SK-N-SH (cell line): Measurements from ENCODE around the gene CENPX. TPM values are rescaled to one million over a fixed set of nuclear protein-coding genes. Genes with fewer than 3 reads are reported as not detected.

Source experiments
- CTCF ChIA-PET: fragments of 300-600, 350-600 bp; formaldehyde crosslinking; extraction: SDS; loops from one replicate; lab custom pipeline; 2021; lab: Yijun Ruan, JAX
- POLR2A ChIA-PET: fragments of 350-600 bp; sonication (Branson Sonifier 250); formaldehyde crosslinking; extraction: SDS; loops from one replicate; lab custom pipeline; 2020; ENCODE audit warnings: antibody characterized with exemption, inconsistent platforms; lab: Yijun Ruan, JAX
- DNase-seq: peaks from one replicate; pipeline ENCODE4 v3.0.0; 2012
- H2AFZ ChIP-seq: fragments of 200-600 bp; sonication (generic); 2 replicates; pipeline ENCODE4 v1.8.1; 2016; ENCODE audit warnings: antibody characterized with exemption, mild to moderate bottlenecking, low read depth
- H3F3A ChIP-seq: fragments of 200-600 bp; sonication (generic); replicated peaks from 2 replicates; pipeline ENCODE3; 2016; ENCODE audit warnings: antibody characterized with exemption, mild to moderate bottlenecking; ENCODE audit not compliant: insufficient read depth
- H3K27ac ChIP-seq, 2 experiments: fragments of 200-500 bp in 1 of 2; fragments of 200-600 bp in 1 of 2; sonication (Bioruptor generic) in 1 of 2; sonication (generic), shearing (Covaris generic) in 1 of 2; 2 replicates each; pipeline versions ENCODE4 v1.5.1 to v1.6.1; 2014 to 2016; ENCODE audit warnings: low read depth in 2 of 2, inconsistent platforms in 1 of 2, low read length in 1 of 2, mild to moderate bottlenecking in 1 of 2, mixed read lengths in 1 of 2
- H3K27me3 ChIP-seq: fragments of 200-600 bp; sonication (generic), shearing (Covaris generic); 2 replicates; pipeline ENCODE4 v1.6.1; 2016; ENCODE audit warnings: mixed run types; ENCODE audit not compliant: insufficient read depth
- H3K36me3 ChIP-seq, 2 experiments: fragments of 200-500 bp in 1 of 2; fragments of 200-600 bp in 1 of 2; sonication (Bioruptor generic) in 1 of 2; sonication (generic) in 1 of 2; replicated peaks in 1 of 2; 2 replicates each; pipeline versions ENCODE3 to v1.5.1; 2014 to 2016; ENCODE audit warnings: low read length in 1 of 2, mild to moderate bottlenecking in 1 of 2; ENCODE audit not compliant: insufficient read depth in 2 of 2, control insufficient read depth in 1 of 2
- H3K4me1 ChIP-seq, 2 experiments: fragments of 200-500 bp in 1 of 2; fragments of 200-600 bp in 1 of 2; sonication (Bioruptor generic) in 1 of 2; sonication (generic), shearing (Covaris generic) in 1 of 2; 2 replicates each; pipeline versions ENCODE4 v1.5.1 to v1.6.1; 2014 to 2016; ENCODE audit warnings: low read depth in 1 of 2, low read length in 1 of 2, mixed run types in 1 of 2; ENCODE audit not compliant: insufficient read depth in 2 of 2, control insufficient read depth in 1 of 2
- H3K4me2 ChIP-seq: fragments of 200-600 bp; sonication (generic), shearing (Covaris generic); 2 replicates; pipeline ENCODE4 v1.6.1; 2017; ENCODE audit warnings: mixed run types
- H3K4me3 ChIP-seq, 2 experiments: fragments of 200-500 bp in 1 of 2; fragments of 200-600 bp in 1 of 2; sonication (Bioruptor generic) in 1 of 2; sonication (generic), shearing (Covaris generic) in 1 of 2; 2 replicates each; pipeline versions ENCODE4 v1.5.1 to v1.8.1; 2014 to 2016; ENCODE audit warnings: low read depth in 2 of 2, inconsistent platforms in 1 of 2, low read length in 1 of 2, mild to moderate bottlenecking in 1 of 2, mixed read lengths in 1 of 2, moderate library complexity in 1 of 2
- H3K79me2 ChIP-seq: fragments of 200-600 bp; sonication (generic); 2 replicates; pipeline ENCODE4 v1.8.1; 2017; ENCODE audit warnings: mild to moderate bottlenecking; ENCODE audit not compliant: insufficient read depth
- H3K9ac ChIP-seq: fragments of 200-600 bp; sonication (generic); 2 replicates; pipeline ENCODE4 v1.6.1; 2017; ENCODE audit warnings: mixed run types
- H3K9me2 ChIP-seq: fragments of 200-600 bp; sonication (generic); 2 replicates; pipeline ENCODE4 v1.6.1; 2017; ENCODE audit warnings: mixed run types
- H3K9me3 ChIP-seq: fragments of 200-600 bp; sonication (generic); 2 replicates; pipeline ENCODE4 v1.6.1; 2017; ENCODE audit warnings: mixed run types, mild to moderate bottlenecking, moderate library complexity
- H4K20me1 ChIP-seq: fragments of 200-600 bp; sonication (generic); 2 replicates; pipeline ENCODE4 v1.6.1; 2017; ENCODE audit warnings: mild to moderate bottlenecking, mixed run types; ENCODE audit not compliant: insufficient read depth
- CHD2 ChIP-seq: fragments of 150-350 bp; IDR thresholded peaks from 2 replicates; pipeline ENCODE4 v1.6.1; 2018; ENCODE audit warnings: low read length; ENCODE audit not compliant: partially characterized antibody
- CTCF ChIP-seq: fragments of 200-600 bp; sonication (generic); IDR thresholded peaks from 2 replicates; pipeline ENCODE4 v1.6.1; 2017; ENCODE audit warnings: antibody characterized with exemption, mild to moderate bottlenecking, moderate library complexity
- ELF1 ChIP-seq: IDR thresholded peaks from 2 replicates; pipeline ENCODE4 v1.4.0; 2012
- EP300 ChIP-seq, 2 experiments: IDR thresholded peaks; 2 replicates each; pipeline versions ENCODE4 v1.4.0 to v1.6.1; 2012; ENCODE audit warnings: borderline replicate concordance in 1 of 2, low read depth in 1 of 2, low read length in 1 of 2
- EZH2phosphoT487 ChIP-seq: fragments of 200-600 bp; sonication (generic); IDR thresholded peaks from 2 replicates; pipeline ENCODE4 v1.6.1; 2017; ENCODE audit warnings: low read depth, mixed run types, mild to moderate bottlenecking, antibody characterized with exemption, moderate library complexity, borderline replicate concordance
- FOXJ3 ChIP-seq: sonication (generic); formaldehyde crosslinking; IDR thresholded peaks from 2 replicates; pipeline ENCODE4 v1.5.1; 2020; ENCODE audit warnings: mild to moderate bottlenecking, missing genetic modification reagents
- FOXM1 ChIP-seq: IDR thresholded peaks from 2 replicates; pipeline ENCODE4 v1.4.0; 2012; ENCODE audit warnings: low read depth, mild to moderate bottlenecking
- JUND ChIP-seq: IDR thresholded peaks from 2 replicates; pipeline ENCODE4 v1.4.0; 2012
- MEF2A ChIP-seq: IDR thresholded peaks from 2 replicates; pipeline ENCODE4 v1.4.0; 2012; ENCODE audit warnings: low read depth, borderline replicate concordance
- NFIC ChIP-seq: IDR thresholded peaks from 2 replicates; pipeline ENCODE4 v1.4.0; 2012; ENCODE audit warnings: borderline replicate concordance
- NRF1 ChIP-seq: IDR thresholded peaks from 2 replicates; pipeline ENCODE4 v1.6.1; 2012; ENCODE audit warnings: low read depth, mild to moderate bottlenecking, low read length
- RAD21 ChIP-seq: IDR thresholded peaks from 2 replicates; pipeline ENCODE4 v1.6.1; 2012; ENCODE audit warnings: mild to moderate bottlenecking, low read length
- REST ChIP-seq: IDR thresholded peaks from 2 replicates; pipeline ENCODE4 v1.6.1; 2012; ENCODE audit warnings: mild to moderate bottlenecking, low read depth, low read length, moderate library complexity
- TCF12 ChIP-seq: IDR thresholded peaks from 2 replicates; pipeline ENCODE4 v1.4.0; 2012
- USF1 ChIP-seq: IDR thresholded peaks from 2 replicates; pipeline ENCODE4 v1.4.0; 2012; ENCODE audit warnings: low read depth, borderline replicate concordance
- YY1 ChIP-seq: IDR thresholded peaks from 2 replicates; pipeline ENCODE4 v1.4.0; 2012; ENCODE audit warnings: low read depth, mild to moderate bottlenecking
- WGBS: methylation state at CpG from one replicate; pipeline ENCODE4 v1.1.6; 2017; ENCODE audit warnings: low lambda C conversion rate; 5-methylcytosine and 5-hydroxymethylcytosine counted together
- polyA plus RNA-seq, 3 experiments: library from polyadenylated mRNA; depleted of rRNA; stranded (reverse); fragments of >200 nt; gene quantifications; 2 replicates each; pipeline ENCODE4 v1.2.3, GENCODE V29; 2012
- TF ChIP-seq, protein P1 (sequence below): fragments of 150-350 bp; IDR thresholded peaks from 2 replicates; pipeline ENCODE4 v1.6.1; 2016; ENCODE audit warnings: mild to moderate bottlenecking, low read depth, low read length

Gene CENPX
- polyA plus RNA-seq, 1 of the 3 experiments (the other 2 are of a cell fraction): 255 TPM

DNA sequence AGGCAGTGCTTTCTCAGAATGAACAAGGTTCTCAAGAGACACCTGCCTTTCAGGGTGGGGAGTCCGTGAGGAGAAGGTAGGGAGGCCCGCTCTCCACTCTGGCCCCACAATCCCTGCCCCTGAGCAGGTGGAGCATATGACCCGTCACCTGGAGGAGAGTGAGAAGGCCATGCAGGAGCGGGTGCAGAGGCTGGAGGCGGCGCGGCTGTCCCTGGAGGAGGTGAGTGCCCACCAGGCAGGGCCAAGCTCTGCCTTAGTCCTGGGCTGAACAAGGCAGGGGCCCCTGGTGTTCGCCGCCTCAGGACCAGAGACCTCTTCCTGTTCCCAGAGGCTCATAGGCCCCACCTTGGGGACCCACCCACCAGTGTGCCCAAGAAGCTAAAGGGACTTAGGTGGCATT, 6.3 kb upstream of the CENPX start:
- H3F3A ChIP-seq: peaks cover 20% of the 10 kb centered on the region
- H3K36me3 ChIP-seq: peaks cover 5 to 9% of the 10 kb centered on the region in 2 experiments
- no peaks in the 10 kb centered on the region for H3K9me3 ChIP-seq
- no peaks in the 10 kb centered on the region for H3K27me3 ChIP-seq
- peaks cover 5 to 29% of the 10 kb centered on the region in 2 experiments; a peak in 2 of 4 replicates for H3K4me1 ChIP-seq
- DNase-seq: no peak
- no peak overlapping the region for H3K4me2 ChIP-seq
- H3K27ac ChIP-seq: no peak overlapping the region
- H3K9ac ChIP-seq: no peak overlapping the region
- no peaks in the 10 kb centered on the region for H3K9me2 ChIP-seq
- H4K20me1 ChIP-seq: peaks cover 4% of the 10 kb centered on the region; the same call in 1 of the 2 replicates
- CTCF ChIA-PET: interaction anchor here (1.3 to 35.7 kb wide), 22 partner anchors 8 to 207 kb away, joined by 3 to 1216 read pairs (median 16); partner anchors contain the start of genes ASPSCR1, CENPX, DCXR and DUS1L
- H3K4me3 ChIP-seq: no peak overlapping the region
- POLR2A ChIA-PET: interaction anchor here (1.2 to 1.4 kb wide), 2 partner anchors 9 to 206 kb away, joined by 3 read pairs; partner anchors contain the start of gene DCXR
- TF ChIP-seq JUND (no peak), TCF12 (no peak), MEF2A (no peak), FOXJ3 (CRISPR knock-in tag) (no peak), NRF1 (no peak), CHD2 (no peak), RAD21 (no peak), ELF1 (no peak), CTCF (no peak), USF1 (no peak), EZH2phosphoT487 (no peak), NFIC (no peak), YY1 (no peak), EP300 (IDR thresholded peaks at IDR 0.05; ENCODE audit: borderline replicate concordance in 1 of 2, low read depth in 1 of 2, low read length in 1 of 2) (no peak), REST (no peak), FOXM1 (no peak)
- TF ChIP-seq, protein P1, sequence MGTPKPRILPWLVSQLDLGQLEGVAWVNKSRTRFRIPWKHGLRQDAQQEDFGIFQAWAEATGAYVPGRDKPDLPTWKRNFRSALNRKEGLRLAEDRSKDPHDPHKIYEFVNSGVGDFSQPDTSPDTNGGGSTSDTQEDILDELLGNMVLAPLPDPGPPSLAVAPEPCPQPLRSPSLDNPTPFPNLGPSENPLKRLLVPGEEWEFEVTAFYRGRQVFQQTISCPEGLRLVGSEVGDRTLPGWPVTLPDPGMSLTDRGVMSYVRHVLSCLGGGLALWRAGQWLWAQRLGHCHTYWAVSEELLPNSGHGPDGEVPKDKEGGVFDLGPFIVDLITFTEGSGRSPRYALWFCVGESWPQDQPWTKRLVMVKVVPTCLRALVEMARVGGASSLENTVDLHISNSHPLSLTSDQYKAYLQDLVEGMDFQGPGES: no peak
- 97% methylated on average over 9 of the region's 9 CpGs for WGBS
- peaks cover 5% of the 10 kb centered on the region; the same call in 1 of the 2 replicates for H3K79me2 ChIP-seq
- no peak overlapping the region for H2AFZ ChIP-seq
